Measurements from ENCODE around the gene SLC34A3.

GRCh38 chr9:137222190-137223077 lies 8.3 kb upstream of the SLC34A3 start, which contains the start of gene RNF208:
- TF ChIP-seq IRF1 (CRISPR knock-in tag; IDR thresholded peaks at IDR 0.05) (no peak), CTCF (IDR thresholded peaks at IDR 0.05) (no peak), NR1H2 (CRISPR knock-in tag; IDR thresholded peaks at IDR 0.05) (no peak), NFYB (CRISPR knock-in tag; conservative IDR thresholded peaks at IDR 0.05; ENCODE audit: low read depth) (no peak), SP1 (CRISPR knock-in tag; conservative IDR thresholded peaks at IDR 0.05) (no peak), TEAD4 (CRISPR knock-in tag; IDR thresholded peaks at IDR 0.05) (no peak), ESRRA (CRISPR knock-in tag; IDR thresholded peaks at IDR 0.05; ENCODE audit: borderline replicate concordance) (no peak), NFE2L1 (CRISPR knock-in tag; IDR thresholded peaks at IDR 0.05) (no peak), ATF6 (CRISPR knock-in tag; IDR thresholded peaks at IDR 0.05) (no peak), RELA (CRISPR knock-in tag; IDR thresholded peaks at IDR 0.05; ENCODE audit: borderline replicate concordance) (no peak), ZNF219 (CRISPR knock-in tag; IDR thresholded peaks at IDR 0.05; ENCODE audit: borderline replicate concordance) (no peak), CBFB (CRISPR knock-in tag; IDR thresholded peaks at IDR 0.05; ENCODE audit: low read depth) (no peak), FOXK1 (CRISPR knock-in tag; IDR thresholded peaks at IDR 0.05) (no peak), CDX4 (CRISPR knock-in tag; IDR thresholded peaks at IDR 0.05; ENCODE audit: borderline replicate concordance) (no peak)

Data from WTC11 (cell line).